GM18505 (cell line): Measurements from ENCODE around the gene BCL2.

Experiments used
- ATAC-seq: cut with Tn5 transposase; IDR thresholded peaks from one replicate; pipeline ENCODE4 v1.9.1; 2021; ENCODE audit not compliant: unreplicated experiment
- POLR2A ChIP-seq: IDR thresholded peaks from 4 replicates; pipeline ENCODE4 v1.6.1; 2011; ENCODE audit warnings: borderline replicate concordance; ENCODE audit not compliant: insufficient read depth, insufficient read length; ENCODE audit errors: extremely low read depth

Gene BCL2

DNA sequence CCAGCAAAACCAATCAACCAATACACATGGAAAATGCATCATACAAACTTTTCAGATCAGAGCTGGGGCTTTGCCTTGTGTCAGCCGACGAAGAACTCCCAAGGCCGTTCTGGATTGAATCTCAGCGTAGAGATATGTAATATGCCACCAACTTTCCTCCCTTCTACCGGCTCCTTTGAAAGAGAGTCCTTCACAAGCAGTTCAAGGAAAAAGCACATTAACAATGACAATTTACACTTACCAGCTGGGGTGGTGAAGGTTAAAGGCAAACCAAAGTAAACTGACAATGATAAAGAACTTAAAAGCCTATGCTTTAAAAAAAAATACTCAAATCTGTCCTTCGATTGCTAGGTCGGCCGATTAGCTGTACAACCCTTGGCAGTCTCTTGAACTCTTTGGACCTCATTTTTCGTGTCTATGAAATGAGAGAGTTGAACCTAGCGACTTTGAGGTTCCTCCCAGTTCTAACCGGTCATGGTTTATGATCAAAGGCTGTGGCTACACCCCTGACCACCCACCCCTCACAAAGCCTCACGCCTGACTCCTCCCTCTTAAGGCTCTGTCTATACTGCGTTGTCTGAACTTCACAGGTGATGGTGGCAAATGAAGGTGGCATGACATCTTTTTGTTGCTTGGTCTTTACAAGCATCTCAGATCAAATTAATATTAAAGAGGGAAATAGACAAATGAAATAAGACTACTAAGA lies 46.2 kb downstream of the BCL2 start:
- ATAC-seq: no peak
- TF ChIP-seq POLR2A: no peak

- ATAC-seq: no peak
- TF ChIP-seq POLR2A: no peak
Measured at GRCh38 chr18:63272638-63273037, 46.9 kb downstream of the BCL2 start.

DNA sequence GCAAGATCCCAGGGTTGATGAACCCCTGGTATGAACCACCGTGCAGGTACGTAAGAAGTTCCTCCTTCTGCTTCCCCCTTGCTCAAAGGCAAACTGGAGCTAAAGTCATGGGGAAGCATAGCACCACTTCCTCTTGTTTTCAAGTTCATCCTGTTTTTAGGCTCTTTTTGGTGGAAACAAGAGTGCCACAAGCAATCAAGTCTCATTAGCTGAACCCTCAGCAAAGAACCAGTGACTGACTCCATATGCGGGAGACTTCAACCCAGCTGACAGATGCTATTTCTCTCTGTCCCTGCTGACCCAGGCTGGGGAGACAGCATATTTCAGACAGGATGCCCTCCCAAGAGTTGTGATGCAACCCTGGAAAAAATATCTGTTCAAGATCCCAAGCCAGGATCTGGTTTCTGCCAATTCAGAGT lies 47.7 kb downstream of the BCL2 start:
- ATAC-seq: no peak
- no peak for TF ChIP-seq POLR2A

- no peak for TF ChIP-seq POLR2A
- no peak for ATAC-seq
Measured at GRCh38 chr18:63271148-63271547, 48.4 kb downstream of the BCL2 start.

DNA sequence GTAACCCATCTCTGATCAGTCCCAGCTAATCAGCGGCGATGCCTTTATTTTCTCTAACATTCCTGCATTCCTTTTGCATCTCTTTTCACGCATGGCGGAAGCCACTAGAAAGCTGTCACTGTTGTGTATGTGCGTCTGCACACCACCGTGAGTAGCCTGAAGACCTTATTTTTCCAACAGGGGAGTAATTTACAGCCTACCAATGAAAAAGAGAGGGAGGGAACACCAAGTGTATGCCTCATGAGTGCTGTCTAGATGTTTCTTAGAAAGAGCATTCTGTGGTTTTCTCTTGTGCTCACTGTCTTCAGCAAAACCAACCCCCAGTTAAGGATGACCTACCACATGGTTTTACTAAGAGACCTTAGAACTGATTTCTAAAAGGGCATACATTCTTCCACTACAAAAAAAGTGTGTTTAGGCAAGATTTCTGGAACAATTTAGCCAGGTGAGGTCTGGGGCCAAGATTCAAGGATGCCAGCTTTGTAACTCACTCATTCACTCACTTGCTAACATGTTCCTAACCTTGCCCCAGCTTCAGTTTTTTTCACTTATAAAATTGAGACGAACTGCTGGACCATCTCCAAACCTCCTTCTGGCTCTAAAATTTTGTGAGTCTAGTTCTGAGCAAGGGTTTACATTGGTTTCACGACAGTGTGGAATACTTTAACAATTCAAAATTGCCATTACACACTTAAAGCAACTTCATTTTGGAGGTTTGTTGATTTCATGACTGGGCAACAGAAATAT lies 51.4 kb downstream of the BCL2 start:
- peak; percentile 57 for ATAC-seq
- no peak for TF ChIP-seq POLR2A

DNA sequence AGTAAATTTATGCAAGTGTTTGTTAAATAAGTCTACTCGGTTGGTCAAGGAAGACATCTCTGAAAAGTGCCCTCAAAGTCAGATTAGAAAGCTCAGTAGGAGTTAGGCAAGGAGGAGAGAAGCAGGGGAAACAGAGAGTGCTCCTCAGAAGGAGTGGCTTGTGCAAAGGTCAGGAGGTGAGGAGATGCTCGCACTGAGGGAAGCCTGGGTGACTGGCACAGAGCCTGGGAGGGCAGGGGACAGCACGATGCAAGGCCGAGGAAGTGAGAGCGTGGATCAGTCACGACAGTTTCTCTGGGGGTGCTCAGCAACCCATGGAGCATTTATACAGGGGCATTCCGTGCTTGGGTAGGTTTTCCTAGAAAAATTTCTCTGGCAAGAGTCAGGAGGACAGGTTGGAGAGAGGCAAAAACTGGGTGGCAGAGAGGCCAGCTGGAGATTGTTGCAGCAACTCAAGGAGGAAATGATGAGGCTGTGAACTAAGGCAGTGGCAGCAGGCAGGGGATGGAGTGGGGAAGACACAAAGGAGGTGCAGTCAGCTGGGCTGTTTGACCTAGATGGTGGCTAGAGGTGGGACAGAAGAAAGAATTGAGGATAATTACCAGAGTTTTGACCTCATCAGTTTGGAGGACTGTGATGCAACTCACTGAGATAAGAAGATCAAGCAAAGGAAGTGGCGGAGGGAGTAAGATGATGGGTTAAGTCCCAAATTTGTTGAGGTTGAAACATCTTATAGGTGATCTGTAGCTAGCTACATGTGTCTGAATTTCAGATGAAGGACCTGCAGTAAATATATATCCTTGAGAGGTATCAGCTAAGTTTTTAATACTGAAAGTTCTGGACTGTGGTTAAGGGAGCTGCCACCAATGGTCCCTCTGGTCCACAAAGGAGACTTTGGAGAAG lies 52.4 kb downstream of the BCL2 start:
- no peak for TF ChIP-seq POLR2A
- no peak for ATAC-seq

DNA sequence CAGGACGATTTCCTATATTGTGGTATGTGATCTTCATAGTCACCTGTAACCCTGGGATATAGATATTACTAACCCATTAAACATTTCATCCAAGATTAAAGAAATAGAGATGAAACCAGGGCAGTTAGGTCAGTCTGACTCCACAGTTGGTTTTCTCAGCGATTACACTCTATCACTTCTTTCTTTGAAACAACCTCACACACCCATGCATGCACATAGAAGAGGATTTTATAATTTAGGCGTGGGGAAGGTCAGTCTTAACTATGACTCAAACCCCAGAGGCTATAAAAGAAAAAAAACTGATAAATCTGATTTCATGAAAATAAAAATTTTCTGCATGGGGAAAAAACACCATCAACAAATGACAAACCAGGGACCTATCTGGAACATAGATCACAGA lies 54.2 kb downstream of the BCL2 start:
- no peak for TF ChIP-seq POLR2A
- ATAC-seq: no peak

- no peak for ATAC-seq
- no peak for TF ChIP-seq POLR2A
Measured at GRCh38 chr18:63264871-63265270, 54.7 kb downstream of the BCL2 start.

DNA sequence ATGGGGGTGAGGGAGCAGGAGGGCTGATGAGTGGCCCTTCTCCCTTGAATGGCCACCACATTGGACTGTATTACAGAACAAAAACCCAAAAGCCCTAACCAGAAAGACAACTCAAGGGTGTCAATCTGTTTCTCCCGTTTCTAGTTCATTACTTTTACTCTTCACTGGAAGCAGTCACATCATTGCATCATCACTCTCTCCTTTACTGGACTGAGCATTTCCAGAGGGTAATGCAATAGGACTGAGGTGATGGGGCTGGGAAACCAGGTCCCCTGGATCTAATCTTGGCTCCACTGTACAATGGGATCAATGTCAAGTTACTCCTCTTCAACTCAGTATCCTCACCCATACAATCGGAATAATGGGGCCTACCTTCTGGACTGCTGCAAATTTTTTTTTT lies 56.1 kb downstream of the BCL2 start:
- TF ChIP-seq POLR2A: no peak
- ATAC-seq: no peak

- TF ChIP-seq POLR2A: no peak
- no peak for ATAC-seq
Measured at GRCh38 chr18:63262369-63263335, 56.9 kb downstream of the BCL2 start.

DNA sequence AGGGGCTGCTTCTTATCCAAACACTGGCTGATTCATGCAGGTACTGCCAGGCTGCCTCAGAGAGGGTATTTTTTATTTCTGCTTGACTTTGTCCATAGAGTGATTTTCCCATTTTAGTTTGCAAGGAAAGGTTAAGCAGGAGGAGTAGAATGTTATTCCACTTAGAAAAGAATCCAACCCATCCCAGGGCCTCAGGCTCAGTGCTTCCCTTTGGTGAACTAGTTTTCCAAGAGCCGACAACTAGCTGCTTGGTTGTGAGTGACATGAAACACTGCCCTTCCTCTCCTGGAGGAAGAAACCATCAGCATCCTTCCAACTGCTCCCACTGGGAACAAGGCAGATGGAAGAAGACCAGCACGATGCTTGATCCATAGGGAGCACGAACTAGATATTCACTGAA lies 58.5 kb downstream of the BCL2 start:
- TF ChIP-seq POLR2A: no peak
- ATAC-seq: no peak

DNA sequence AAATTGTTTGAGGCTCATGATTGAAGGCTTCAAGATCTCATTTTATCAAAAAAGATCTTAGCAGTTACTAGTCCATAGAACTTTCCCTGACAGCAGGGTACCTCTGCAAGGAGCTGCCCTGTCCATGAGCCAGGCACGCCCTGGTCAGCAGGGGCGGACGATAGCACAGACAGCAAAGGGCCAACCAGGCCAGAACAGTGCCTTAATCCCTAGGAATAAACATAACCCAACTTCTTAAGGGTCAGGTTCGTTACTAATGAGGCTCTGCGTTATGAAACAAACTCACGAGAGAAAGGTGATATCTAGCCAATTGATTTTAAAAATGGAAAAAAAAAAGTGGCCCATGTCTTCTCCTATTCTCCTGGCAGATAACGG lies 59.2 kb downstream of the BCL2 start:
- TF ChIP-seq POLR2A: no peak
- ATAC-seq: no peak
